ENCODE data around the gene MMD2.
"Not testable (repeated sequence)": the region's sequence is repeated elsewhere in the genome, so short reads cannot be mapped to it uniquely, and the experiment has no call there.

DNA sequence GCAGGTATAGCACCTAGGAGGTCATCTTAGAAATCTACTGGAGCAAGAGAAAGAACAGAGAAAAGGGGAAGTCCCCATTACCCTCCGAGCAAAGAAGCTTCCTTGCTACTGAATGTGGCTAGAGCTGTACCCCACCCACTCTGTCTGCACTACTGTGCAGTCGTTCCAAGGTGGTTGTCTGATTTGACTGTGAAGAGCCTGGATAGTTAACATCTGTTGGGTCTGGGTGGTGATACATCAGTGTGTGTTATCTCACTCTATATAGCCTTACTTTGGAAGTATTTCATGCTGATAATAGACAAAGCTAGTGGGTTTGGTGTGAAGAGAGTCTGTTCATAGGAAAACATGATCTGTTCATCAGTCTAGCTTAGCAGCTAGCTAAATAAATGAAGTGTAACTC, 23.8 kb upstream of the MMD2 start:
- TF ChIP-seq, protein P1, sequence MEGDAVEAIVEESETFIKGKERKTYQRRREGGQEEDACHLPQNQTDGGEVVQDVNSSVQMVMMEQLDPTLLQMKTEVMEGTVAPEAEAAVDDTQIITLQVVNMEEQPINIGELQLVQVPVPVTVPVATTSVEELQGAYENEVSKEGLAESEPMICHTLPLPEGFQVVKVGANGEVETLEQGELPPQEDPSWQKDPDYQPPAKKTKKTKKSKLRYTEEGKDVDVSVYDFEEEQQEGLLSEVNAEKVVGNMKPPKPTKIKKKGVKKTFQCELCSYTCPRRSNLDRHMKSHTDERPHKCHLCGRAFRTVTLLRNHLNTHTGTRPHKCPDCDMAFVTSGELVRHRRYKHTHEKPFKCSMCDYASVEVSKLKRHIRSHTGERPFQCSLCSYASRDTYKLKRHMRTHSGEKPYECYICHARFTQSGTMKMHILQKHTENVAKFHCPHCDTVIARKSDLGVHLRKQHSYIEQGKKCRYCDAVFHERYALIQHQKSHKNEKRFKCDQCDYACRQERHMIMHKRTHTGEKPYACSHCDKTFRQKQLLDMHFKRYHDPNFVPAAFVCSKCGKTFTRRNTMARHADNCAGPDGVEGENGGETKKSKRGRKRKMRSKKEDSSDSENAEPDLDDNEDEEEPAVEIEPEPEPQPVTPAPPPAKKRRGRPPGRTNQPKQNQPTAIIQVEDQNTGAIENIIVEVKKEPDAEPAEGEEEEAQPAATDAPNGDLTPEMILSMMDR (conservative IDR thresholded peaks at IDR 0.05; ENCODE audit: low read length) = not testable (repeated sequence)
- not testable (repeated sequence) for TF ChIP-seq EZH2phosphoT487 (IDR thresholded peaks at IDR 0.05; ENCODE audit: borderline replicate concordance, low read depth, low read length)
